ENCODE data around the gene JAGN1. TPM values are rescaled to one million over a fixed set of nuclear protein-coding genes. Genes with fewer than 3 reads are reported as not detected.

The JAGN1 gene
- total and polyA plus RNA-seq, 2 of the 8 experiments (the other 6 are each of a cell fraction or from before 2014, with no cell fraction given) = 26.9 to 51.6 TPM

DNA sequence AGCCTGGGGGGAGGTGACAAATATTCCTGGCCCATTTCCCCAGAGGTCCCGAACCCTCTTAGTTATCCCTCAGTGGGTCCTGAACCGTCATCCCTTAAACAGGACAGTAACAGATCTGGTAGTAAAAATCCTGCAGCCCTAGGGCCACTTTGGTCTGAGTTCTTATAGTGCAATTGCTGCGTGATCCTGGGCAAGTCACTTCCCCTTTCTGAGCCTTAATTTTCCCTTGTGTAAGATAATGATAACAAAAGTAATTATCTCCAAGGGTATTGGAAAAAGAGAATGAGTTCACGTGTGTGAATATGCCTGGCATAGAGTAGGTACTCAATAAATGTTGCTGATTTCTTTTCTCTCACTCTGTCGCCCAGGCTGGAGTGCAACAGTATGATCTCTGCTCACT is 2.9 kb upstream of the JAGN1 start:
- Histone ChIP-seq H3K79me2 (ENCODE audit: control insufficient read depth in 1 of 2, insufficient read depth in 2 of 2, low read length in 2 of 2) (peaks cover 0 to 14% of the 10 kb centered on the region in 2 experiments; a peak in 2 of 4 replicates), H2AFZ (ENCODE audit: low read length) (no peak overlapping the region), H3K9me3 (ENCODE audit: insufficient read depth in 2 of 2, low read depth in 1 of 2, low read length in 1 of 2) (no peaks in the 10 kb centered on the region), H3K27ac (ENCODE audit: low read depth, low read length) (no peak overlapping the region), H3K4me1 (replicated peaks in 1 of 4; ENCODE audit: control insufficient read depth in 3 of 4, insufficient read depth in 4 of 4, low read length in 3 of 4) (peaks cover 0 to 2% (median 0%) of the 10 kb centered on the region in 4 experiments; a peak in 1 of 7 replicates), H3K9ac (replicated peaks in 1 of 4; ENCODE audit: extremely low read depth in 1 of 4, low read depth in 3 of 4, low read length in 3 of 4) (no peak overlapping the region), H3K36me3 (ENCODE audit: control insufficient read depth in 2 of 4, insufficient read depth in 4 of 4, low read length in 3 of 4) (peaks cover 0 to 3% (median 0%) of the 10 kb centered on the region in 4 experiments; a peak in 1 of 8 replicates), H3K23ac (ENCODE audit: insufficient read length) (no peak overlapping the region), H3K4ac (replicated peaks; ENCODE audit: insufficient read length, low read depth, low read length) (no peak overlapping the region), H3K27me3 (replicated peaks in 1 of 4; ENCODE audit: control insufficient read depth in 3 of 4, extremely low read depth in 1 of 4, insufficient read depth in 3 of 4, low read length in 3 of 4) (no peaks in the 10 kb centered on the region), H2BK20ac (ENCODE audit: low read length) (no peak overlapping the region), H3K79me1 (ENCODE audit: low read depth, low read length) (no peaks in the 10 kb centered on the region), H4K5ac (ENCODE audit: insufficient read length, low read depth, low read length) (no peak overlapping the region), H2BK12ac (ENCODE audit: low read depth, low read length) (no peak overlapping the region), H3K18ac (ENCODE audit: extremely low read depth, low read length) (no peak overlapping the region), H3K14ac (ENCODE audit: insufficient read length) (no peak overlapping the region), H3K56ac (replicated peaks; ENCODE audit: insufficient read length, low read depth, low read length) (no peak overlapping the region), H2BK5ac (ENCODE audit: low read depth, low read length) (no peak overlapping the region), H4K91ac (replicated peaks; ENCODE audit: insufficient read length, low read length) (no peak overlapping the region), H4K8ac (ENCODE audit: extremely low read depth, insufficient read depth, low read length) (no peak overlapping the region), H4K20me1 (replicated peaks in 1 of 2; ENCODE audit: control insufficient read depth in 1 of 2, insufficient read depth in 2 of 2, low read length in 2 of 2) (peaks cover 1 to 4% of the 10 kb centered on the region in 2 experiments), H3K23me2 (ENCODE audit: low read depth, low read length) (0 out of 2 replicates have a peak, but pooled peaks cover 2% of the 10 kb centered on the region), H3K4me2 (ENCODE audit: insufficient read depth in 1 of 2, low read depth in 2 of 2, low read length in 2 of 2) (no peak overlapping the region), H2BK15ac (ENCODE audit: low read length) (no peak overlapping the region), H2AK5ac (ENCODE audit: low read depth, low read length) (no peak overlapping the region), H3K4me3 (ENCODE audit: extremely low read depth in 1 of 4, insufficient read depth in 2 of 4, low read depth in 3 of 4, low read length in 4 of 4) (no peak overlapping the region), H2BK120ac (replicated peaks; ENCODE audit: low read depth, low read length) (no peak overlapping the region)
- DNase-seq (ENCODE audit: low read depth in 1 of 2, low spot score in 2 of 2) = no peak
- WGBS, 2 experiments (ENCODE audit: extremely low coverage in 1 of 2, insufficient coverage in 1 of 2, insufficient read length in 1 of 2, insufficient replicate concordance in 2 of 2, low coverage in 1 of 2, low lambda C conversion rate in 2 of 2, missing lambda C conversion rate in 1 of 2) = 83% methylated on average over 5 of the region's 5 CpGs; no CpG with 5 or more reads in 1 of the 2 experiments
- ChIA-PET POLR2A (ENCODE audit: partially characterized antibody) (no interaction called here), CTCF (ENCODE audit: partially characterized antibody) (interaction anchor here (1.2 to 1.5 kb wide), 2 partner anchors 45 to 59 kb away, joined by 3 to 4 read pairs; no protein-coding TSS in a partner anchor)
- no peak for FAIRE-seq
- TF ChIP-seq CBX8 (IDR thresholded peaks at IDR 0.05; ENCODE audit: borderline replicate concordance, low read depth, low read length) = no peak
